ENCODE results near the gene NIN. TPM values are rescaled to one million over a fixed set of nuclear protein-coding genes. Genes with fewer than 3 reads are reported as not detected.

The NIN gene
- total RNA-seq, 2 donors from 2014 or later: 62.2 to 71.6 TPM

DNA sequence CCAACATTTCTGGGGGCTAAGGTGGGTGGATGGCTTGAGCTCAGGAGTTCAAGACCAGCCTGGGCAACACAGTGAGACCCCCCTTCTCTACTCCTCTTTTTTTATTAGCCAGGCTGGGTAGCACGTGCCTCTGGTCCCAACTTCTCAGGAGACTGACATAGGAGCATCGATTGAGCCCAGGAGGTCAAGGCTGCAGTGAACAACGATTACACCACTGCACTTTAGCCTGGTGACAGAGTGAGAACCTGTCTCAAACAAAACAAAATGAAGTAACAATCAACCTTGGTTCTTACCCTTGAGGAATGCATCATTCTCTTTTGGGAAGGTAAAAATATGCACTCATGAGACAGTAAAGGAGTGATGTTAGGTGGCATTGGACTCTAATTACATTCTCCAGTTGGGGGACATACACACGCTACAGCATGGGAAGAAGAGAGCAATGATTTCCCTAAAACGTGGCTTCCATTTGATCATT lies 3.9 kb upstream of the NIN start:
- ATAC-seq (no peak), DNase-seq (no peak)
- Mint-ChIP-seq H3K4me3 (peak overlapping the region; percentile 39), H3K4me1 (peaks cover 32% of the 10 kb centered on the region), H3K27ac (peak overlapping the region; percentile 37), H3K36me3 (ENCODE audit: low read depth) (peaks cover 4% of the 10 kb centered on the region), H3K27me3 (no peaks in the 10 kb centered on the region)
- no peaks in the 10 kb centered on the region for H3K9me3 ChIP-seq (ENCODE audit: control insufficient read depth, low read length, poor library complexity, severe bottlenecking)

DNA sequence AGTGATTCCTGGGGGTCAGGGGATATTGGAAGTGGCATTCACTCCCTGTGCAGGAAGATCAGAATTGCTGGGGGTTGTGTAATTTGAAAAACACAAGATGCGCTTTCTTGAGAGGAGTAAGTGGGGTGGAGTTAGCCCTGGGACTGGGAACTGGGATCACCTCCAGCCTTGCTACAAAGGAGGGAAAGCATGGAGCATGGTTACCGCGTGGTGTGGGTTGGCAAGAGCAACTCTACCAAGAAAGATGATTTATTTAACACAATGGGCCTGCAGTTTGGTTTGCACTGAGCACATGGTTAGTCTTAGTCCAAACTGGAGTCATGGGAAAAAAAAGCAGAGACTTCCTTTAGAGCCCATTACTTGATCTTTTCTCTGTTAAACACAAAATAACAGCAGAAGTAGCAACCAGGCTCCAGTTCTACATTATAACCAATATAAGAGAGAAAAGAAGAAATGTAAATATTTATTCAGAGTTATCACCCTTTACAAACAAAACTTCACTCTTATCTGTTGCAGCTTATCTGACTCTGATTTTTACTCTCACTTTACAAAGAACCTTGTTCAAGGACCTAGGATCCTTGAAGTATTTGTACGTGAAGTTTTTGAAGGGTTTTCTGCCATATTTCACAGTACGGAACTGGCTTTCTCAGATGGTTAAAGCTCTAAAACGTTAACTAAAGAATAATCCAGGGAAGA lies 2.1 kb upstream of the NIN start:
- DNase-seq (no peak), ATAC-seq (no peak)
- Mint-ChIP-seq H3K36me3 (ENCODE audit: low read depth) (peaks cover 4% of the 10 kb centered on the region), H3K4me3 (no peak overlapping the region), H3K27ac (peak overlapping the region; percentile 95), H3K4me1 (peaks cover 44% of the 10 kb centered on the region), H3K27me3 (no peaks in the 10 kb centered on the region)
- no peaks in the 10 kb centered on the region for H3K9me3 ChIP-seq (ENCODE audit: control insufficient read depth, low read length, poor library complexity, severe bottlenecking)

DNA sequence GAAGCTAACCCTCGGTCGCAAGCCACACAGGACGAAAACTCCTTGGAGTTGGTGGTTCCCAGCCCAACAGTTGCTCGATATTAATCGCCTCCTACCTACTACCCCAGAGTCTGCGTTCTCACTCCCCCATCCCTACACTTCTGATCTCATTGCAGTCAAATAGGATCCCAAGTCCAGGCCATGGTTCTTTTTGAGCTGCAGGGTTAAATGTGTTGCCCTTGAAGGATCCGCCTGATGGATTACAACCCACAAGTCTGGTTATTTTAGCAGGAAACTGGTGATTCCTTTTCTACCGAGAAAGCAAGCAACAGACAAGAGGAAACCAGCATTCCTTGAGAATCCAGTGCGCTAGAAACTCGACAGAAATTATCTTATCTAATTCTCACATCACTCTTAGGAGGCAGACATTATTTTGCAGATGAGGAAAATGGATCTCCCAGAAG lies 785 bp upstream of the NIN start:
- DNase-seq: no peak
- H3K9me3 ChIP-seq (ENCODE audit: control insufficient read depth, low read length, poor library complexity, severe bottlenecking): no peaks in the 10 kb centered on the region
- Mint-ChIP-seq H3K36me3 (ENCODE audit: low read depth) (peaks cover 2% of the 10 kb centered on the region), H3K27me3 (no peaks in the 10 kb centered on the region), H3K4me1 (peaks cover 49% of the 10 kb centered on the region), H3K4me3 (peak overlapping the region; percentile 98), H3K27ac (peak overlapping the region; percentile 95)
- no peak for ATAC-seq

DNA sequence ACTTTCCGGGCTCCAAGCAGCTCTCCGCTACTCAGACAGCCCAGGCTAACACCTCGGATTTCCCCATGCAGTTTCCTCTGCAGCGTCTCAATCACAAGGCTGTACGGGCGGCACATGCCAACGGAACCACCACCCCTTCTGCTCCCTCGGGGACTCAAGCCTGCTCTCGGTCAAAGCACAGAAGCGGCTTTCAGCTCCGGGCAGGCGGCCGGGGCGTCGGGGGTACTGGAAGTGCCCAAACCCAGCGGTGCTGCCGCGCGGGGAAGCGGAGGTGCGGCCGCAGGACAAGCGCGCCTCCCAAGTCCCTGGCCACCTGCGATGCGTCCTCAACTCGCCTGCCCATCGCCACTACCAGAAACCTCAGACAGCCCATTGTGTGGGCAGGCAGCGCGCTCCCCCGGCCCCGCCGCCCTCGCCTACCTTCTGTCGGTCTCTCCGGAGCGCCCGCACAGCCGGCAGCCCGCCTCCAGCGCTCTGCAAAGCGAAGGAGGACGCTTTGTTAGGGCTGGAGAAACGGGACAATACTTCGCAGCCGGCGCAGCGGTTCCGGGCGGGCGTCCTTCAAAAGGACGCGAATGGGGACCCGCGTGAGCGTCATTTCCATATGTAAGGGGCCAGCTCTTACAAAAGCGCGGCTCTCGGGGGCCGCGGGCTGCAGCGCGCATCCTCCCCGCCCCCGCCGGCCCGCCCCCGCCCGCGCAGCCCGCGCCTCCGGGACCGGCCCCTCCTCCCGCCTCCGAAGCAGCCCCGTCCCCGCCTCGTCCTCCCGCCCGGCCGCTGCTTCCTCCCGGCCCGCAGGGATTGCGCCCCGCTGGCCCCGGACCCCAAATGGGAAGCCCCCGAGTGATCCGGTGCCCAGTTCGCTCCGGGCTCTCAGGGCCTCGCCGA lies 674 bp downstream of the NIN start:
- Mint-ChIP-seq H3K4me3 (peak overlapping the region; percentile 97), H3K4me1 (peaks cover 54% of the 10 kb centered on the region), H3K36me3 (ENCODE audit: low read depth) (peaks cover 2% of the 10 kb centered on the region), H3K27ac (peak overlapping the region; percentile 91), H3K27me3 (no peaks in the 10 kb centered on the region)
- ATAC-seq (peak; percentile 71), DNase-seq (peak; percentile 47 to 59 (median 57))
- H3K9me3 ChIP-seq (ENCODE audit: control insufficient read depth, low read length, poor library complexity, severe bottlenecking): no peaks in the 10 kb centered on the region

DNA sequence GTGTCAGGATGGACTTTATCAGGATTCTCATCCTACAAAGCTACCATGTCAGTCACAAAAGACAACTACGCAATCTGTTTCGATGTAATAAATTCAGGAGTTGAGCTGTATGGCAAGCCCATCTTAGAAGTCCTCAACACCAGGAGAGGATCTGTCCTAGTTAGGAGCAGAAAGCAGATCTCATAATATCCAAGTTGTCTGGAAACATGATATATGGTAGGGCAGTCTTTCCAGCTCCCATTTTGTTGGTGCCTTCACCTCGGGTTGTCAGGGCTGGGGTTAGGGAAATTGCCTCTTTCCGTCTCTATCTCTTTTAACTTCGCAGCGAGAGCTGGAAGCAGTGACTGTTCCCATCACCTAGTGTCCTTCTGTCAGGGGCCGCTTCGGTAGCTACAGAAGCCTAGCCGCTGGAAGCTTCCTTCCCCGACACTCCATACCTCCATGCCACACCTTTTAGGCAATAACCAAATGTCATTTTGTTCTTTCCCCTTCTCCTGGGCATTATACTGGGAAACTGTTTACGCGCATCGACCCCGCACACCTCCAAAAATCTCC lies 1.4 kb downstream of the NIN start:
- Mint-ChIP-seq H3K27ac (peak overlapping the region; percentile 91), H3K36me3 (ENCODE audit: low read depth) (peaks cover 2% of the 10 kb centered on the region), H3K27me3 (no peaks in the 10 kb centered on the region), H3K4me3 (peak overlapping the region; percentile 97), H3K4me1 (peaks cover 52% of the 10 kb centered on the region)
- ATAC-seq (no peak), DNase-seq (no peak)
- H3K9me3 ChIP-seq (ENCODE audit: control insufficient read depth, low read length, poor library complexity, severe bottlenecking): no peaks in the 10 kb centered on the region

DNA sequence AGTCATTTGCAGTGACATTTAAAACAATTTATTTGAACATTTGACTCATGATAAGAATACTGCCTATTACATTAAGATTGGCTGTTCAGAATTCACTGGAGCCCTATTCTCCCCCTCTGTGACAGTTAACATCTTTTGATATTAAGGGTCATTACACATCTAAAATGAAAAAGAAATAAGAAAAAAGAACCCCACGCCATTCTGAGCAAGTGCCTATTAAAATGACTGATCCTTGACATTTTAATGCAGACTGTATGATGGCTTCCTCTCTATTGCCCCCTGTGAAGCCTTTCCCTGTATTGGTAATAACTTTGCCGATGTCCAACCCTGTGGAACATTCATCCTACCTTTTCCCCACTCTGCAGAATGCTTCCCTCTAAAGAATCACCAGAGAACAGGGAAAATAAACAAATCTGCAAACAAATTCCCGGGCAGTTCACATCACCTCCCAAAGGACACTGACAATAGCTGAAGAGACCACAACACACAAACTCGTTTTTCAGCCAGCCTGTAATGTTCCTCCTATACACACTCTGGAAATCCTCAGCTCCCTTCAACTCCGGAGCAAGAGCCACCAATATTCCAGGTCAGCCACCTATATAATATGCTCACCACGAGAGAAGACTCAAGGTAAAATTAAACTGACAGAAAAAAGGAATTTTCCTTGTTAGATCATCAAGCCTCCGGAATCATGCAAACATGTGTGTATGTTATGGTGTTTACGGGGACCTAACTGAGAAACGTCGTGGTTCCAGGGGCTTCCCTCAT lies 2.1 kb downstream of the NIN start:
- Mint-ChIP-seq H3K4me1 (peaks cover 55% of the 10 kb centered on the region), H3K4me3 (peak overlapping the region; percentile 97), H3K27ac (peak overlapping the region; percentile 91), H3K36me3 (ENCODE audit: low read depth) (peaks cover 2% of the 10 kb centered on the region), H3K27me3 (no peaks in the 10 kb centered on the region)
- H3K9me3 ChIP-seq (ENCODE audit: control insufficient read depth, low read length, poor library complexity, severe bottlenecking): no peaks in the 10 kb centered on the region
- DNase-seq (no peak), ATAC-seq (no peak)

DNA sequence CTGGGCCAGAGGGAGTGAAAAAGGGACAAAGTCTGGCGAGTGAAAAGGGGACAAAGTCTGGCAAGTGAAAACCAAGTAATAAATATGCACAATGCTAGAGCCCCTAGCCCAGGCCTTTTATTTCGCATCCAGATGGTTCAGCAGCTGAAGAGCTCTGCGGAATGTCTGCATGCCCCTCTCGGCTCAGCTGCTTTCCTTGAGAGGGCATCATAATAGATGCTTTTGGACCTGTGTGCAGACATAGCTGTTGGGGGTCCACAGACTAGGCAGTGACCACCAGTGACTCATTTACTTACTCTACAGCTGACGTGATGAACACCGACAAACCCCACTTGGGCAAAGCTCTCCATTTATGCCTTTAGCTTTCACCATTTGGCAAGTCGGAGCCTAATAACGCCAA lies 4.3 kb downstream of the NIN start:
- Mint-ChIP-seq H3K4me1 (peaks cover 68% of the 10 kb centered on the region), H3K4me3 (no peak overlapping the region), H3K36me3 (ENCODE audit: low read depth) (peaks cover 2% of the 10 kb centered on the region), H3K27ac (no peak overlapping the region), H3K27me3 (no peaks in the 10 kb centered on the region)
- no peaks in the 10 kb centered on the region for H3K9me3 ChIP-seq (ENCODE audit: control insufficient read depth, low read length, poor library complexity, severe bottlenecking)
- DNase-seq (no peak), ATAC-seq (no peak)

DNA sequence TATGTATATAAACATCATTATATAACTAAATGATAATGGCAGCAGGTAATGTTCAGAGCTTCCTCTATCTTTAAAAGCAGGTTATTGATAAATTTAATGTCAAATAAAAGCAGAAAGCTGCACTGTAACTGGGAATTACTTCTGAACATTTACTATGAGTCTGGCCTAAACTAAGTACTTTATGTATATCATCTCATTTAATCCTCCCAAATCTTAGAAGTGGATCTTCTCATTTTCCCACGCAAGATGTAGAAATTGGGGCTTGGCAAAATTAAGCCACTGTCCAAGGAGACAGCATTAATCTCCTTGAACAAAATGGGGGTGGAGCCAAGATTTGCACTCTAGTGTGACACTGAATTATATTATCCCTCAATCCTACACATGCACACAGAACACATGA lies 5.7 kb downstream of the NIN start:
- no peaks in the 10 kb centered on the region for H3K27me3 Mint-ChIP-seq
- peak overlapping the region; percentile 94 for H3K27ac Mint-ChIP-seq
- H3K9me3 ChIP-seq (ENCODE audit: control insufficient read depth, low read length, poor library complexity, severe bottlenecking): no peaks in the 10 kb centered on the region
- H3K4me1 Mint-ChIP-seq: peaks cover 72% of the 10 kb centered on the region
- no peak for DNase-seq
- H3K36me3 Mint-ChIP-seq (ENCODE audit: low read depth): no peaks in the 10 kb centered on the region
- ATAC-seq: no peak
- H3K4me3 Mint-ChIP-seq: no peak overlapping the region

DNA sequence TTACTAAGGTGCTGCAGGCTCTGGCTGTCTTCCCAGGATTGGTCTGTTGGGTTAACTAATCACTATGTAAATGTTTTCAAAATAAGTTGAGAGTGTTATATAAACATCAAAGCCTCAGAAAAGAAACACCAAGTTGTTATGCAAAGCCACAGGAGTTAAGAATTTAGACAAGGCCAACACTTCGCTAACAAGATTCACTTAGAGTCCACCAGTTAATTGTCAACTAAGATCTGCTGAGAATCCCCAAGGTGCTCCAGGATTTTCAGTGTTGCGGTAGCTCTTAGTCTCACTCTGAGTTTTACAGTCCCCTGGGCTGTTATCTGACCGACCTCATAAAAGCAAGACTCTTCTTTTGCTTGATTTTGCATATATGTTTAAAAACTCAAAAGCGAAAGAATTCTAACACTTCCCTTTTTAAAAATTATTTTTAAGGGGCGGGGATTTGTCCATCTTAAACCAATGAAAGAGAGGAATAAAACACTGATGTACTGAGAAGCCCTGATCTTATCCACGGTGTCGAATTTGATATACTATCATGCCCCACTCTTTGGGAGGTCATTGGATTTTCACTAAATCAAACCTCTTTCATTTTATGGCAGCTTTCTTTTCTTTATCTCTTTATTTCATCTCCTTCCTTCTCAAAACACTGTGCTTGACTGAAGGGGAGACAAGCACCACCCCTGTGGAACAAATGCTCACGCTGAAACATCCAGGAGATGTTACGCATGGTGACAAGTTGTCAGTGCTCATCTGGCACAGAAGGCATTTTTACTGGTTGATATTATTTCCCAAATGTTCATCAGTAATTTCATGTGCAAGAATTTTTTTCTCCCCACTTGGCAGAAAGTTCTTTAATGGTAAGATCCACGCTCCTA lies 7.0 kb downstream of the NIN start:
- Mint-ChIP-seq H3K4me1 (peaks cover 70% of the 10 kb centered on the region), H3K4me3 (peak overlapping the region; percentile 87), H3K36me3 (ENCODE audit: low read depth) (no peaks in the 10 kb centered on the region), H3K27me3 (no peaks in the 10 kb centered on the region), H3K27ac (peak overlapping the region; percentile 94)
- no peak for DNase-seq
- H3K9me3 ChIP-seq (ENCODE audit: control insufficient read depth, low read length, poor library complexity, severe bottlenecking): no peaks in the 10 kb centered on the region
- peak; percentile 24 for ATAC-seq

DNA sequence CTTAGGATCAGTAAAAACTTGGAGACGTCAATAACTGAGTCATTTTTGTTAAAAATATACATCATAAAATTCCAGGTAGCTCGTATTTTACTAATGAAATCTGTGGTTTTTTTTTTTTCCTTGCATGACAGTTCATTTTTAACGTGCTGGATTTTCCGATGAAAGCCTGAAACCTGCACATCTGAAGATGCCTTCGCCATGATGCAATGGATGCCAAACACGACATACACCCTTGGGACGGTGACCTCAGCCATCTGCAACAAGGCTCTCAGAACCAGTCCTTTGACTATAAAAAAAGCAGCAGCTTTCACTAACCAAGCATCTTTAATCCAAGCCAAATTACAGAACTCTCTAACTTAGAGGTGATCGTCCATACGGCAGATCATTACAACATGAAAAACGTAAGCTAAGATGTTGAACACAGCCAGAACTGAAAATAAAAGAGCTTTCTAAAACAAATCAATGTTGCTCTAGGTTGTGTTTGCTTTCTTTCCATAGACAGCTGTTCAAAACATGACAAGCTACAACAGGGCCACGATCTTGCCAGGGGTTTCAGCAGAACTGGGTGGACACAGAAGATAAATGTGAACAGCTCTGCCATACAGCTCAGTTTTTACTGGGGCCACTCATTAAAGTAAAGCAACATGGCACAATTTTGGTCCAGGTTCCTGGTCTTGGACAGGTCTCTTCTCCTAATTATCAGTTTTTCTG lies 7.8 kb downstream of the NIN start:
- H3K9me3 ChIP-seq (ENCODE audit: control insufficient read depth, low read length, poor library complexity, severe bottlenecking): no peaks in the 10 kb centered on the region
- DNase-seq (no peak), ATAC-seq (no peak)
- peak overlapping the region; percentile 87 for H3K4me3 Mint-ChIP-seq
- H3K36me3 Mint-ChIP-seq (ENCODE audit: low read depth): no peaks in the 10 kb centered on the region
- H3K27ac Mint-ChIP-seq: peak overlapping the region; percentile 94
- H3K27me3 Mint-ChIP-seq: no peaks in the 10 kb centered on the region
- H3K4me1 Mint-ChIP-seq: peaks cover 63% of the 10 kb centered on the region

DNA sequence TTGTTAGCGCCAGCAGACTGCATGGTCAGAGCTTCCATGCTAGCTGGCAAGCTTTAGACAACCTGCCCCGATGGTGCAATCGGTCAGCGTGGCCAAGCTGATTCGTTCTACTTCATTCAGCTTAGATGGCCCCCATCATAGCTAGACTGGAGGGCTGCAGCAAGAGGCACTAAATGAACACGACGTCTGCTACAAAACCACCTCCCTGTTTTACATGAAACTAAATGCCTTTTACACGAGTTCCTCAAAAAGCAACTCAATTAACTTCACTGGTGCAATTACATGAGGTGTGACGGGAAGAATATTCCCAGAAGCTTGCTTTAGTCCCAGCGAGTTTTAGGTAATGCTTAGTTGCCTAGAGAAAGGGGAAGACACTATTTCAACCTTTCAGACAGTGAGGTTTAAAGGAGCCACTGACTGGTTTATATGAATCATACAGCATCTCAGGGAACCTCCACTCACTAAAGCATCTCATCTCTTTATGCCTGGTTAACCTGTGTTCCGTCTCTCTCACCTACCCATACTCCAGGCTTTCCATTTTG lies 8.4 kb downstream of the NIN start:
- H3K4me1 Mint-ChIP-seq: peaks cover 63% of the 10 kb centered on the region
- ATAC-seq (peak; percentile 23), DNase-seq (no peak)

More for the DNA sequence above, 8.4 kb downstream of the NIN start:
- Mint-ChIP-seq H3K4me3 (peak overlapping the region; percentile 87), H3K27ac (peak overlapping the region; percentile 94), H3K36me3 (ENCODE audit: low read depth) (no peaks in the 10 kb centered on the region), H3K27me3 (no peaks in the 10 kb centered on the region)
- no peaks in the 10 kb centered on the region for H3K9me3 ChIP-seq (ENCODE audit: control insufficient read depth, low read length, poor library complexity, severe bottlenecking)

Measured in T-helper 17 cell (primary cell).